Measurements from ENCODE around the gene AGAP1. TPM values are rescaled to one million over a fixed set of nuclear protein-coding genes. Genes with fewer than 3 reads are reported as not detected.
A peak's percentile ranks its signal among the peaks of the same experiment; 100 is the strongest.

AGAP1 gene
- polyA plus RNA-seq, 1 experiment: 12.4 TPM

DNA sequence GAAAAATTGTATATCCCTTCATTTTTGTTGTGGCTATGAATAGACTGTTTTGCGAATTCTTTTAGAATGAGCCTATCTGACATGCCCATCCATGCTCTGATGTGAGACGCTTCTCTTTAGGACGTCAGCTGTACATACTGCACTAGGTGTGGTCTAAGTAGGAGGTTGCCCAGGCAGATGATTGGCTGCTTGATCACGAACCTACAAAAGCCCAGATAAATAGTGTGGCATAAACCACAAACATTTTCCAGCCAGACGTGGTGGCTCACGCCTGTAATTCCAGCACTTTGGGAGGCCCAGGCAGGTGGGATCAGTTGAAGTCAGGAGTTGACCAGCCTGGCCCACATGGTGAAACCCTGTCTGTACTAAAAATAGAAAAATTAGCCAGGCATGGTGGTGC, 251.8 kb downstream of the AGAP1 start:
- no peaks in the 10 kb centered on the region for H3K9me3 ChIP-seq (ENCODE audit: control insufficient read depth, insufficient read depth, low read length)
- TF ChIP-seq, protein P1, sequence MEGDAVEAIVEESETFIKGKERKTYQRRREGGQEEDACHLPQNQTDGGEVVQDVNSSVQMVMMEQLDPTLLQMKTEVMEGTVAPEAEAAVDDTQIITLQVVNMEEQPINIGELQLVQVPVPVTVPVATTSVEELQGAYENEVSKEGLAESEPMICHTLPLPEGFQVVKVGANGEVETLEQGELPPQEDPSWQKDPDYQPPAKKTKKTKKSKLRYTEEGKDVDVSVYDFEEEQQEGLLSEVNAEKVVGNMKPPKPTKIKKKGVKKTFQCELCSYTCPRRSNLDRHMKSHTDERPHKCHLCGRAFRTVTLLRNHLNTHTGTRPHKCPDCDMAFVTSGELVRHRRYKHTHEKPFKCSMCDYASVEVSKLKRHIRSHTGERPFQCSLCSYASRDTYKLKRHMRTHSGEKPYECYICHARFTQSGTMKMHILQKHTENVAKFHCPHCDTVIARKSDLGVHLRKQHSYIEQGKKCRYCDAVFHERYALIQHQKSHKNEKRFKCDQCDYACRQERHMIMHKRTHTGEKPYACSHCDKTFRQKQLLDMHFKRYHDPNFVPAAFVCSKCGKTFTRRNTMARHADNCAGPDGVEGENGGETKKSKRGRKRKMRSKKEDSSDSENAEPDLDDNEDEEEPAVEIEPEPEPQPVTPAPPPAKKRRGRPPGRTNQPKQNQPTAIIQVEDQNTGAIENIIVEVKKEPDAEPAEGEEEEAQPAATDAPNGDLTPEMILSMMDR (IDR thresholded peaks at IDR 0.05; ENCODE audit: low read depth, low read length): no peak
- DNase-seq (ENCODE audit: low read depth, low spot score): no peak
- H3K4me3 ChIP-seq (ENCODE audit: low read depth, low read length): no peak overlapping the region
- H3K27ac ChIP-seq (ENCODE audit: low read depth, low read length): no peak overlapping the region
- CTCF ChIA-PET: interaction anchor here (0.6 to 9.6 kb wide), 80 partner anchors 9 to 1894 kb away, joined by 3 to 375 read pairs (median 5); no protein-coding TSS in a partner anchor
- H3K27me3 ChIP-seq (ENCODE audit: control insufficient read depth, insufficient read depth, low read length): no peaks in the 10 kb centered on the region
- POLR2A ChIA-PET: interaction anchor here (0.6 to 0.7 kb wide), 2 partner anchors 150 to 897 kb away, joined by 3 to 5 read pairs; no protein-coding TSS in a partner anchor

DNA sequence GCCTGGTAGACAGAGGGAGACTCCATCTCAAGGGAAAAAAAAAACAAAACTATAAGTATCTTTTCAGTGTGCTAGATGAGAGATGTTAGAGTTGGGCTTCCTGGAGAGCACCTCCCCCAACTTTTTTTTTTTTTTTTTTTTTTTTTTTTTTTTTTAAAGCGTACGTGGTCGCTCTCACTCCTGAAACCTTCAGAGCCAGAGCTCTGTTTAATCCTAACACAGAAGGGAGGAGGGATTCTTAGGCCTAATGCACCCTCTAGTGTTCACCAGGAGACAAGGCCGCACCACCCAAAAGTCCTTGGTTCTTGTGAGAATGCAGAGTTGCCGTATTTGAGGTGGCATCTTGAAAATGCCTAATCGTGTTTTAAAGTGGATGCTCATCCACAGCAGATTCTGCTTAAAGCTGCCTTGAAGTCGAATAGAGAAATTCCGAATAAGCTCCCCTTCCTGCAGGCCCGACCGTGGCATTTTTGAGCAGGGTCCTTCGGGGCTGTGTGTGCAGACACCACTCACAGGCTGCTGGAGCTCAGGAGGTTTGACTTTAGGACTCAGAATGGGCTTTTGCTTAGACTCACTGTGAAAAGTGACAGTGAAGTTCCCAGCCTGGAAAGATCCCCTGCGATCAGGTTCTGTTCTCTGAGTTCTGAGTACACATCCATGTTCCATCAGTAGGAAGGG, 252.6 kb downstream of the AGAP1 start:
- Histone ChIP-seq H3K4me3 (ENCODE audit: low read depth, low read length) (no peak overlapping the region), H3K27ac (ENCODE audit: low read depth, low read length) (peak overlapping the region; percentile 21), H3K27me3 (ENCODE audit: control insufficient read depth, insufficient read depth, low read length) (no peaks in the 10 kb centered on the region), H3K9me3 (ENCODE audit: control insufficient read depth, insufficient read depth, low read length) (no peaks in the 10 kb centered on the region)
- ChIA-PET POLR2A (interaction anchor here (0.6 to 0.7 kb wide), 4 partner anchors 21 to 896 kb away, joined by 3 to 5 read pairs (median 4); no protein-coding TSS in a partner anchor), CTCF (interaction anchor here (0.6 to 9.6 kb wide), 87 partner anchors 9 to 1895 kb away, joined by 3 to 375 read pairs (median 5); no protein-coding TSS in a partner anchor)
- peak; percentile 79 for DNase-seq (ENCODE audit: low read depth, low spot score)
- TF ChIP-seq, protein P1 (IDR thresholded peaks at IDR 0.05; ENCODE audit: low read depth, low read length): peak; percentile 87

DNA sequence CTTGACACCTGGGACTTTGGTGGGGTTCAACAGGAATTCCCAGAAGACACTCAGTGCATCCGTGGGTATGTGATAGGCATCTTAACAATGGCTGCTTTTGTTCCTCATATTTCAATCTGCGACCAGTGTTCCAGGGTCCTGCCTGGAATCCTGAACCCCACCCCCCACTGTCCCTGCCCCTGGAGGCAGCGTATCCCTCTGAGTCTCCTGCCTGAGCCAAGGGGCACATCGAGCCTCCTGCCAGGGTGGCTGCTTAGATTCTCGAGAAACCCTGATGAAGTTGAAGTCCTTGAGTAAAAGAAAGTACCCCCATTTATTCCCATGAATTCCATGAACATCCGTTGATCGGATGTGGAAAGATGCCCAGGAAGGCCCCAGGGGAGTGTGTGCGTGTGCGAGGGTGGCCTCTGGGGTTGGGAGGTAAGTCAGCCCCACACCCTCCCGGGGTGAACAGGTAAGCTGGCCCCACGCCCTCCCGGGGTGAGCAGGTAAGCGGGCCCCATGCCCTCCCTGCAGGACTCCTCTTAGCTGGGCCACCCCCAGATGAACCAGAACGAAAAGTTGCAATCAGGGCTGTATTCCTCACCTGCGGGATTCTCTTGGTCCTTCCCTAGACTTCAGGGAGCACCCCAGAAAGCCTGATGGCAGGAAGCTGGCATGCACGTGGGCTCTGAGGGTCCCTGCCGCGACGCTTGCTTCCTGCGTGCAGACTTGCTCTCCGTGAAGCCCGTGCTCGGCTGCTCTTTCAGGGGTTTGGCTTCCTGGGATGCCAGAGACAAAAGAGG, 253.3 kb downstream of the AGAP1 start:
- H3K27ac ChIP-seq (ENCODE audit: low read depth, low read length): no peak overlapping the region
- DNase-seq (ENCODE audit: low read depth, low spot score): no peak
- H3K27me3 ChIP-seq (ENCODE audit: control insufficient read depth, insufficient read depth, low read length): no peaks in the 10 kb centered on the region
- no peak overlapping the region for H3K4me3 ChIP-seq (ENCODE audit: low read depth, low read length)
- CTCF ChIA-PET: interaction anchor here (0.6 to 9.6 kb wide), 64 partner anchors 10 to 1896 kb away, joined by 3 to 375 read pairs (median 6); no protein-coding TSS in a partner anchor
- TF ChIP-seq, protein P1 (IDR thresholded peaks at IDR 0.05; ENCODE audit: low read depth, low read length): no peak
- H3K9me3 ChIP-seq (ENCODE audit: control insufficient read depth, insufficient read depth, low read length): no peaks in the 10 kb centered on the region
- POLR2A ChIA-PET: no interaction called here

DNA sequence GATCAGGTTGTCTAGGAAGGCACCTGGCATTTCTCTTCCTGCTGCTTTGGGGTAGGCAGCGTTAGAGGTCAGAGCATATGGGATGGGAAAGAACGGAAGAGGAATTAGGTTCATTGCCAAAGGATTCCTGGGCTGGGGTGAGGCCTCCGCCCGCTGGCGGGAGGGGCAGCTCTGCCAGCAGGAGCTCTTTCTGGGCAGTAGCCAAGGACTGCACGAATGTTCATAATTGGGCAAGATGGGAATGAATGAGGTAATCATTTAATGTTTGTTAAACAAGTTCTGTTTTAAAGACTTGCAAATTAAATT, 253.9 kb downstream of the AGAP1 start:
- CTCF ChIA-PET: interaction anchor here (0.5 to 9.6 kb wide), 6 partner anchors 14 to 152 kb away, joined by 3 to 375 read pairs (median 3); no protein-coding TSS in a partner anchor
- no peak overlapping the region for H3K4me3 ChIP-seq (ENCODE audit: low read depth, low read length)
- POLR2A ChIA-PET: no interaction called here
- no peaks in the 10 kb centered on the region for H3K27me3 ChIP-seq (ENCODE audit: control insufficient read depth, insufficient read depth, low read length)
- no peak overlapping the region for H3K27ac ChIP-seq (ENCODE audit: low read depth, low read length)
- no peak for DNase-seq (ENCODE audit: low read depth, low spot score)
- TF ChIP-seq, protein P1 (IDR thresholded peaks at IDR 0.05; ENCODE audit: low read depth, low read length): no peak
- no peaks in the 10 kb centered on the region for H3K9me3 ChIP-seq (ENCODE audit: control insufficient read depth, insufficient read depth, low read length)

Data from AG04450 (cell line).